Gastroesophageal sphincter (tissue), 4 donors: ENCODE results near the gene NFKBIZ. TPM values are rescaled to one million over a fixed set of nuclear protein-coding genes. Genes with fewer than 3 reads are reported as not detected.

Source experiments
- ATAC-seq: fragments of 150-250 bp; one replicate; pipeline ENCODE4 v1.9.1; 2016; ENCODE audit warnings: mild to moderate bottlenecking, moderate library complexity
- H3K27ac ChIP-seq, 4 donors: fragments of 200-600 bp; sonication (generic) in 3 of 4; 1 replicate in 3 of 4; 2 replicates in 1 of 4; pipeline ENCODE4 v1.5.1; 2016 to 2019
- H3K27me3 ChIP-seq: fragments of 200-600 bp; sonication (generic); one replicate; pipeline ENCODE4 v1.5.1; 2019
- H3K36me3 ChIP-seq, 2 donors: fragments of 200-600 bp; sonication (generic); one replicate each; pipeline ENCODE4 v1.5.1; 2019; ENCODE audit warnings: control low read depth in 1 of 2
- H3K4me1 ChIP-seq, 3 donors: fragments of 200-600 bp; sonication (generic); 1 replicate in 2 of 3; 2 replicates in 1 of 3; pipeline ENCODE4 v1.5.1; 2016 to 2019; ENCODE audit warnings: control low read depth in 2 of 3
- H3K4me3 ChIP-seq, 2 donors: fragments of 200-600 bp; sonication (generic); one replicate each; pipeline ENCODE4 v1.5.1; 2019; ENCODE audit warnings: mild to moderate bottlenecking in 1 of 2, moderate library complexity in 1 of 2
- H3K9me3 ChIP-seq, 3 donors: fragments of 200-600 bp; sonication (generic); one replicate each; pipeline ENCODE4 v1.5.1; 2017 to 2019; ENCODE audit warnings: control low read depth in 2 of 3
- CTCF ChIP-seq, 4 experiments: fragments of 200-600 bp in 2 of 4; fragments of 450-650 bp in 2 of 4; sonication (generic) in 1 of 4; IDR thresholded peaks; one replicate each; pipeline ENCODE4 v1.5.1; 2017 to 2019; ENCODE audit warnings: antibody characterized with exemption in 4 of 4, mild to moderate bottlenecking in 2 of 4, moderate library complexity in 2 of 4
- EP300 ChIP-seq: sonication (generic); formaldehyde crosslinking; IDR thresholded peaks from one replicate; pipeline ENCODE4 v1.6.1; 2017; ENCODE audit warnings: antibody characterized with exemption, mild to moderate bottlenecking
- POLR2A ChIP-seq, 2 donors: fragments of 450-650 bp; IDR thresholded peaks; one replicate each; pipeline ENCODE4 v1.6.1; 2017; ENCODE audit warnings: antibody characterized with exemption in 2 of 2, mild to moderate bottlenecking in 2 of 2, moderate library complexity in 1 of 2
- POLR2AphosphoS5 ChIP-seq: sonication (generic); formaldehyde crosslinking; IDR thresholded peaks from one replicate; pipeline ENCODE4 v1.6.1; 2017; ENCODE audit warnings: antibody characterized with exemption
- WGBS, 2 donors: methylation state at CpG; one replicate each; pipeline ENCODE4 v1.1.5; 2018; ENCODE audit warnings: low coverage in 1 of 2; 5-methylcytosine and 5-hydroxymethylcytosine counted together
- total RNA-seq, 4 donors: library from RNA; depleted of rRNA; stranded (reverse); fragments of >200 nt; gene quantifications; one replicate each; pipeline ENCODE4 v1.1.0, GENCODE V29; 2016

The NFKBIZ gene
- total RNA-seq, 4 donors from 2014 or later, result 27.3 to 87.0 (median 51.9) TPM

- Histone ChIP-seq H3K36me3 (peaks cover 0 to 49% of the 10 kb centered on the region in 2 donors), H3K9me3 (no peaks in the 10 kb centered on the region), H3K4me3 (no peak overlapping the region), H3K27ac (no peak overlapping the region), H3K4me1 (peaks cover 0 to 22% (median 0%) of the 10 kb centered on the region in 3 donors), H3K27me3 (no peaks in the 10 kb centered on the region)
- ATAC-seq, result no peak
- WGBS, 2 donors, result 82 to 87% methylated on average over 3 of the region's 3 CpGs
- no peak for TF ChIP-seq EP300
- no peak for TF ChIP-seq POLR2A (IDR thresholded peaks at IDR 0.05)
- TF ChIP-seq POLR2AphosphoS5, result no peak
- no peak for TF ChIP-seq CTCF (IDR thresholded peaks at IDR 0.05)
Measured at GRCh38 chr3:101803939-101804338, 45.4 kb upstream of the NFKBIZ start.

GRCh38 chr3:101806491-101806890 is 42.8 kb upstream of the NFKBIZ start:
- TF ChIP-seq EP300, result no peak
- no peak for TF ChIP-seq POLR2AphosphoS5
- no peak for TF ChIP-seq CTCF (IDR thresholded peaks at IDR 0.05)
- no peak for TF ChIP-seq POLR2A (IDR thresholded peaks at IDR 0.05)
- Histone ChIP-seq H3K4me1 (peaks cover 0 to 42% (median 7%) of the 10 kb centered on the region in 3 donors), H3K9me3 (no peaks in the 10 kb centered on the region), H3K27ac (no peak overlapping the region), H3K27me3 (no peaks in the 10 kb centered on the region), H3K4me3 (no peak overlapping the region), H3K36me3 (peaks cover 0 to 31% of the 10 kb centered on the region in 2 donors)
- 80 to 92% methylated on average over 1 of the region's 1 CpG for whole genome bisulfite sequencing, 2 donors
- no peak for ATAC-seq

- 77 to 97% methylated on average over 2 of the region's 2 CpGs for WGBS, 2 donors
Measured at GRCh38 chr3:101807888-101808287, 41.4 kb upstream of the NFKBIZ start.

GRCh38 chr3:101809178-101810021 is 39.9 kb upstream of the NFKBIZ start:
- peak; percentile 58 for ATAC-seq
- Histone ChIP-seq H3K27ac (peak overlapping the region in 2 of 4 donors; percentile 37 to 43), H3K4me3 (no peak overlapping the region), H3K27me3 (no peaks in the 10 kb centered on the region), H3K4me1 (peaks cover 0 to 45% (median 11%) of the 10 kb centered on the region in 3 donors), H3K36me3 (peaks cover 0 to 16% of the 10 kb centered on the region in 2 donors), H3K9me3 (no peaks in the 10 kb centered on the region)
- TF ChIP-seq POLR2AphosphoS5, result no peak
- peak; percentile 45 to 77 (median 72) for TF ChIP-seq CTCF (IDR thresholded peaks at IDR 0.05)

More at GRCh38 chr3:101807888-101808287, 41.4 kb upstream of the NFKBIZ start:
- H3K4me1 ChIP-seq, result peaks cover 0 to 41% (median 7%) of the 10 kb centered on the region in 3 donors
- H3K9me3 ChIP-seq, result no peaks in the 10 kb centered on the region
- H3K27ac ChIP-seq, result no peak overlapping the region
- no peaks in the 10 kb centered on the region for H3K27me3 ChIP-seq
- H3K36me3 ChIP-seq, result peaks cover 0 to 23% of the 10 kb centered on the region in 2 donors
- H3K4me3 ChIP-seq, result no peak overlapping the region
- no peak for ATAC-seq
- no peak for TF ChIP-seq POLR2A (IDR thresholded peaks at IDR 0.05)
- TF ChIP-seq EP300, result no peak
- TF ChIP-seq POLR2AphosphoS5, result no peak
- TF ChIP-seq CTCF (IDR thresholded peaks at IDR 0.05), result no peak

DNA sequence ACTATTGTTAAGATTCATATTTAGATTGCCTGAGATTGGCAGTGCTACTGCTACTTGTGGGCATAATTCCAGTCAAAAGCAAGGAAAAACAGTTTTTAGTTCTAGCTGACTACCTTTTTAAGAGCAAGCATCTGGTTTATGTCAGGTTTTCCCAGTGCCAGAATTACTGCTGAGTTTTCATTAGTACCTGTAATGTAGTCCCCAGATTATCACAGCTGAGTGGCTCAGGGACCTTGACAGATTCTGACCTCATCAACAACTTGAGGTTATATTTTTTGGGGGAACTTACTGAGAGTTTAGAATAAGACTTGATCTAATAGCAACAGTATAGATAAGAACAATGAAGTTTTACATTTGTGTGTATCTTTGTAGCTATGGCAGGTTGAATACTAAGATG is 39.3 kb upstream of the NFKBIZ start:
- peak overlapping the region in 2 of 4 donors; percentile 21 to 37 for H3K27ac ChIP-seq
- no peaks in the 10 kb centered on the region for H3K9me3 ChIP-seq
- H3K4me3 ChIP-seq, result no peak overlapping the region
- no peaks in the 10 kb centered on the region for H3K27me3 ChIP-seq
- no peak for ATAC-seq
- H3K4me1 ChIP-seq, result peaks cover 0 to 52% (median 17%) of the 10 kb centered on the region in 3 donors
- peaks cover 0 to 16% of the 10 kb centered on the region in 2 donors for H3K36me3 ChIP-seq
- TF ChIP-seq POLR2A (IDR thresholded peaks at IDR 0.05), result no peak
- TF ChIP-seq EP300, result no peak
- TF ChIP-seq CTCF (IDR thresholded peaks at IDR 0.05), result no peak
- peak; percentile 46 for TF ChIP-seq POLR2AphosphoS5
